NCI-H2227 treated with DMSO at 0.1 percent for 48 hours (cell line): ENCODE results near the gene SORBS1.

Experiments used
- DNase-seq: peaks from one replicate; lab custom pipeline; 2025; lab: John Stamatoyannopoulos, UW

Gene SORBS1

DNA sequence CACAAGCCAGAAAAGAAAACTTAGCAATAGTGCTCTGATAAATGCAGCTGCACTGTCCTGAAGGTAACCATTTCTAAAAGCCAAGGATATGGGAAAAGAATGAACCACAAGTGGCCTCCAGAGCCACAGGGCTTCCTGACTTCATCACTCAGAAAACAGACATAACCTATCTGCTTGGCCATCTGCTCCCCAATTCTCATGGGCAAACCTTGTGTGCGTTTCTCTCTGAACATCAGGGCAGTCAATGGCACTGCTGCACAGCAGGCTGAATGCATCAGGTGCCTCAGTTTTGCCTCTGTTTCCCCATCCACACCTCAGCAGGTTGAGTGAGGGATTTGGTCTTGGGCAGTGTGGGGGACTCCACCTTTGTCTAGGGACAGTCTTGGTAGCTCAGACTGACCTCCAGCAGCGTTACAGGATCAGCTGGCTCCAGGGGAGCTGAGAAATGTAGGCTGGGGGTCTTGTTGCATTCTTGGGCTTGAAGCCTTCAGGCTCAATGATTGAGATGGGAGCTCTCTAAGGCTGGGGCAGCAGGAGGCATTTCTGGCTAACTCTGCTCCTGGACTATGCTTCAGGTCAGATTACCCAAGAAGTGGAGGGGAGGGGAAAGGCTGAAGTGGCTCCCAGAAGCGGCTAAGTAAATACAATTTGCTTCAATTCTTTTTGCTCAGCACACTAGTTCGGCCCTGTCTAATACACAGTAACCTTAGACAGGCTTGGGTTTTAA is 246.8 kb downstream of the SORBS1 start:
- DNase-seq: no peak

DNA sequence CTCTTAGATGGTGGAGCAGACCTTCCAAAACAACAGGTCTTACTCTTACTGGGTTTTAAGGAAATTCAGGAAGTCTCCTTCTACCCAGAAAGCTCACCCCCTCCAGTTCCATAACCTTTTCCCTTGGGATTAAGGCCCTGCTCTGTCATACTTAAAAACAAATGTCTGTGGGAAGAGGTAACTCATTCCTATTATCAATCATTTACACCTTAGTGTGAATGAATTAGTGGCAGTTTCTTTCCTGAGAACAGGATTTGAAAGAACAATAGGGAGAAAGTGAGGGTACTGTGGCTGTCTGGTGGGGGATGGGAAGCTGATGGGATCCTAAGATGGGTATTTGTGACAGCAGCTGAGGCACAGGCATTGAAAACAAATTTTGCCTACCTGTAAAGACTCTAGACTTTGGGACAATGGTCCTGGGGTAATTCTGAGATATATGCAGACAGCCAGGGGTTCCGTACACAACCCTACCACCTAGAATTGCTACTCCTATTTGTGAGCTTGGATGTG is 248.1 kb downstream of the SORBS1 start:
- DNase-seq: no peak

DNA sequence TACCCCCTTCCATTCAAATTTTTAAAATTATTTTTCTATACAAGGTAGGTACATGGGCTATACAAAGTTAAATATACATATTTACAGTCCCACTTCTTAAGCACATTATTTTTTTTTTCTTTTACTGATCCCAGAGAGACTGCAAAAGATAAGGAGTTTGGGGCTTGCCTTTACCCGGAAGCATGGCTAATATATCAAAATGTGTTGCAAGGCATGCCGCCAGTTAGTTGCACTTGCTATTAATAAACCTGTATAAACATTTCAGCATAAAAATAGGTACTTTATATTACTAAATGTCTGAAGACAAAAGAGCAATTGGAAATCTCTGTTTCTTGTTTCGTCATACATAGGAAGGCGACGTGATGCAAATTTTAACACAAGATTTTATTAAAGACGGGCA is 248.9 kb downstream of the SORBS1 start:
- no peak for DNase-seq

DNA sequence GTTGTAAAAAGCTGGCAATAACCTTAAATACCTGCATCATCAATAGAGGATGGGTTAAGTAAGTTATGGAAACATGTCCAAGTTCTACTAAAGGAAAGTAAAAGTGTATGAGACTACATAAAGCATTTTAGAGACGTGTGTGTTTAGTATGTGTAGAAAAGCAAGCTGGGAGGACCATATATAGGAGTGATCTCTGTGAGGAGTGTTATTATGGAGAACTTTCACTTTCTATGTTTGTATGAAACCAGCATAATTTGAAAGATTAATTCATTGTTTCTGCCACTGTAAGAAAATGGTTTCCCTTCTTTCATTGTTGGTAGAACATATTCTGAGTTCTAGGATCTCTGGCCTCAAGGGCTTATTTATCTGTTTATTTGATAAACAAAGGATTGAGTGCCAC is 251.2 kb downstream of the SORBS1 start:
- no peak for DNase-seq

DNA sequence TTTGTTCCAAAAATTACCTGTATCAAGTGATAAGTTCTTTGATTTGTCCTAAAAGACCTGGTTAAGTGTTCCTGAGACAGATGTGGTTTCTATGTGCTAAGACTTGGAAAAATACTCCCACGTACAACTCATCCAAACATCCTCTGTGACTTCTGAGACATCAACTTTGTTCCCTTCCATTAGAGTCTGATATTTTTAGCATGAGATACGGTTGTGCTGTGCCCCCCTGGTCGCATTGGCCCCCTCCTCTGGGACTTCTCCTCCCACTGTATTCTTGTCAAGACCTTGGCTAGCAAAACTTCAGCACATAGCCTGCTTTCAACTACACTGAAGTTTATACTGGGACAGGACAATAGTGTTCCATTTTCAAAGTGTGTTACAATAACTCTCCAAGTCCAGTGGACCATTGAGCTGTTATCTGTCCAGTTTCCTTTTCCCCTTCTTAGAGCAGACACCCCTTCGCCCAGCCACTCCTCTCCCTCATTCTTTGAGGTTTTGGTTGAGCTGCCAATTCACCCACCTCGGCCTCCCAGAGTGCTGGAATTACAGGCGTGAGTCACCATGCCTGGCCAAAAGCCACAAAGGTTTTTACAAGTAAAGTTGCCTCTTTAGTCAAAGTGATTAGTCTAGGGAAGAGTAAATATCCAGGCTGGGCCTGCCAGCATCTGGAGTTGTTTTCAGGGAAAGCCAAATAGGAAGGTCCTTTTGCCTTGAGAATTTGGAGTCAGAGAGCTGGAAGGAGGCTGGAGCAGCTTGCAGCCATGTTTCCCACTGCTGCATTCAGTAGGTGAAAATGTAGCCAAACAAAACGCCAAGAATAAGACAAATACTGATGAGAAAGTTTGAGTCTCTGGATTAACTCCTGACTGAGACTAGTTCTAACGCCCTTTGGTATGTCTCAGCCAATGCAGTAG is 252.5 kb downstream of the SORBS1 start:
- no peak for DNase-seq

DNA sequence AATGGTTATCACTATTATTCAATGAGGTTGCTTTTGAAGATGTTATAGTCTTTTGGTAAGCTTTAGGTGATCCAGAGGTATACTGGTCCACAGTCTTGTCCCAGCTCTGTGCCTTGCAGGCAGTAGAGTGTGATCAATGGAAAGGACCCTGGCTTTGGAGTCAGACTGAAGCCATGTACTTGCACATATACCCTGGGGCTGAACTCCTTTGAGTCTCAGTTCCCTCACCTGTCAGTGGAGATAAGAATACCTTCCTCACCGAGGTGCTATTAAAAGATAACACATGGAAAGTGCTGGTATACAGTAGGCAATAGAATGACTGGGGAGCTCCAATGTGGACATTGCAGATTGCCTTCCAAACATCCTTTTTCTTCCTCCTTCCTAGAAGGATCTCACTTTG is 254.3 kb downstream of the SORBS1 start:
- no peak for DNase-seq

DNA sequence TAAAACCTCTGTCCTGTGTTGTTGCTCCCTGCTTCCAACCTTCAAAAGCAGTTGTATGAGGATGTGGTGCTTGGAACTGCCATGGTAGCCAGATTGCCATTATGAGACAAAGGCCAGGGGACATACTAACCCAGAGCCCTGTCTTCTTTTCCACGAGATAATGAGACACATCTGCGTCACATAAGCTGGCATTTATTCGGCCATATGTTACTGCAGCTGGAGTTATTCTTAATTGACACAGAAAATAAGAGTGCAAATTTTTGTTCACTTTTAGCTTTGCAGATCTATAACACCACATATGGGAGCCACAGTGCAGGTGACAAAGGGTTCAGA is 254.9 kb downstream of the SORBS1 start:
- DNase-seq: no peak

DNA sequence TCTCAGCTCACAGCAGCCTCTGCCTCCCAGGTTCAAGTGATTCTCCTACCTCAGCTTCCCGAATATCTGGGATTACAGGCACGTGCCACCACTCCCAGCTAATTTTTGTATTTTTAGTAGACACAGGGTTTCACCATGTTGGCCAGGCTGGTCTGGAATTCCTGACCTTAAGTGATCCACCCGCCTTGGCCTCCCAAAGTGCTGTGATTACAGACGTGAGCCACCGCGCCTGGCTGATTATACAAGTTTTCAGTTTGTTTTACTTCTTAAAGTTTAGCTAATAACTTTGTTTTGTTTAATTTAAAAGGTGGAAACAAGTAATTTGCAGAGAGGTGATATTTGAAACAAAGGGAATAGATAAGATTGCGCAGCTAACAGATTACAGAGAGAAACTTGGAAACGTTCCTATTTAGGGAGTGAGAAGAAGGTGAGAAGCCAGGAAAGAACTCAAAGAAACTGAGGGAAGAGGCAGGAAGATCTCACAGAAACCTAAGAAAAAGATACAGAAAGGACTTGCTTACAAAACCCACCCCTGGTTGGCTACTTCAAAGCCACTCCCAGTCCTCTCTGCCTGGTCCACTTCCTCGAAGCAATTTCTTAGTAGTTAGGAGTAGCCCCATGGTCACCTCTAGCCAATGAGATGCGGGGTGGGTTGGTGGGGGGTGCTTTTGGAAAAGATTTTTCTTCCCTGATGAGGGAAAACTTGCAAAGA is 255.4 kb downstream of the SORBS1 start:
- no peak for DNase-seq

DNA sequence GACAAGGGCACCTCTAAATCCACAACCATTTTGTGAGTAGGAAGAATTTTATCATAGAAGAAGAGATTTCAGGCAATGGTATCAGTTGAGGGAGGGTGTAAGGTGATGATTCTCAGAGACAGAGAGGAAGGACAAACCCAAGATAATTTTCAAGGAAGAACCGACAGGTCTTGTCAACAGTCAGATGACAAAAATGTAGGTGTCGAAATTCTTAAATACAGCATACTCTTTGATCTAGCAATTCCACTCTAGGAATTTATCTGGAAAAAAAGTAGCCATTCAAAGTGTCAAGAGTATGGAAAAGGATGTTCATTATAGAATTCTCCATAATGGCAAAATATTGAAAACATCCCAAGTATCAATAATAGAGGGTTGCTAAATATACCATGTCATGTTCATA is 256.2 kb downstream of the SORBS1 start:
- DNase-seq: no peak

DNA sequence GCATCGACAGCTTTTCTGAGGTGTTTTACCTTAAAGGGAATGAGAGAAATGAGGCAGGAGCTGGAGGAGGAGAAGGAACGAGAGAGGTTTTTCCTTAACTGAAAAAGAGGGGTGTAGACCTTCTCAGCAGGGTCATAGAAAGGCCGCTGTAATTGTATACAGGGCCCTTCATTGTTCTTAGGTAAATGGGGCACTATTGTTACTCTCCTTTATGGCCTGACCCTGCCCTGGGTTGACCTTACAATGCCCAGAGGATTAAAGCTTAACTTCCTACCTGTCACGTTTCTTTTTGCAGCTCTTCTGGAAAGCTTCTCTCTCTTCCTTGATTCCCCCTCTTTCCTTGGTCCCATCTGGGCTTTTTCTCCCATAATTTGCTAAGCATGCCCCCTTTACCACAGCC is 256.7 kb downstream of the SORBS1 start:
- DNase-seq: no peak

DNA sequence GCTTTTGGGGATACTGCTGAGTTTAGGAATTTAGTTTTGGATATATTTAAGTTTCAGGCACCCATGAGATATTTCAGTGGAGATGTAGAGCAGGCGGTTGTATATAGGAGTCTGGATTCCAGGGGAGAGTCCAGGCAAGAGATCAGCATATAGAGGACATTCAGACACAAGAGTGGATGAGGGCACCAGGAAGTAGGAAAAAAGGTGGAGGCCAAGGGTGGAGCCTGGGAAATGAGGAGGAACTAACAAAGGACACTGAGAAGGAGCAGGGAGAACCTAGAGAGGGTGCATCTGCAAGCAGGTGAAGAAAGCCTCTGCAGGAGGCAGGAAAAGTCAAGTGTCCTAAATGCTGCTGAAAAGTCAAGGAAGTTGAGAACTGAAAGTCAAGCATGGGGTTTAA is 257.2 kb downstream of the SORBS1 start:
- DNase-seq: no peak

DNA sequence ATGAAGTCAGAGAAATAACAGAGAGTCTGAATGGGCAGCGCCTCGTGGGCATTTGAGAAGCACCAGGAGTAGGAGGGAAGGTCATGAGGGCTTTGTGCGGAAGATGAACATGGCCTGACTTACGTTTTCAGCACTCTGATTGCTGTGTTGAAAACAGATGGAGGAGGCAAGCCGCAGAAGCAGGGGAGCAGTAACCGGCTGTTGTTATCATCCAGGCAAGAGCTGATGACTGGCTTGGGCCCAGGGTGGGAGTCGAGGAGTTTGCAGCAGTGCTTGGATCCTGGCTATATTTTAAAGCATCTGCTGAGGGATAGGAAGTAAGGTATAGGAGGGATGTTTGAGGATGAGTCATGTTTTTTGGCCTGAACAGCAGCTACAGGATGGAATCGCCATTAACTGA is 257.6 kb downstream of the SORBS1 start:
- DNase-seq: no peak

DNA sequence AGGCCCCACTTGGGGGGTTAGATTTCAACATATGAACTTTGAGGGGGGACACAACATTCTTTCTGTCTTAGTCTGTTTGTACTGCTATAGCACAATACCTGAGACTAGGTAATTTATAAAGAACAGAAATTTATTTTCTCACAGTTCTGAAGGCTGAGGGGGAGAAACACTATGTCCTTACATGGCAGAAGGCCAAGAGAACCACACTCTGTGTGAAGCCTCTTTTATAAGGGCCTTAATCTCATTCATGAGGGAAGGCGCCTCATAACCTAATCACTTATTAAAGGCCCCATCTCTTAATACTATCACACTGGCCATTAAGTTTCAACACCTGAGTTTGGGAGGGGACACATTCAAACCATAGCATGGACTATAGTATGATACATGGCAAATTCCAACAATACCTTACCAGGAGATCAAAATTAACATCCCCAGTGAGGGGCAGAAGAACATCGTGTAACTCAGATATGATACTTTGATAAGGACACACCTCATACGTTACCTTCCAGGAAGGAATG is 261.1 kb downstream of the SORBS1 start:
- DNase-seq: no peak

DNA sequence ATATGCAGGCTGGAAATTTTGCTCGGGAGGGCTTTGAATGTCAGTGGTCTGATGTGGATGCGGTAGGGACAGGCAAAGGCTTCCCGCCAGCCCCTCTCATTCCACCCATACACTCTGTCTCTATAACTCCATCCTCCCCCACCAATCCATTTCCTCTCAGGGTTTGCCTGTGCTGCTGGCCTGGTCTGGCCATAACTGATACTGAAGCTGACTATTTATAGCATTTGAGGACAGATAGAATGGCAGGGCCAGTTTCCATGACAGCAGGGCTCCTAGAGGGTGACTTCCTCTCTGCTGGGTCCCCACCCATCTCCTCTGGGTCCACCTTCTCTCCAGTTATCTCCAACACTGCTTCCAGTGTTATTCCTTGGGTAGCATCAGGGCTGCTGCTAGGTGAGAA is 263.8 kb downstream of the SORBS1 start:
- DNase-seq: no peak

DNA sequence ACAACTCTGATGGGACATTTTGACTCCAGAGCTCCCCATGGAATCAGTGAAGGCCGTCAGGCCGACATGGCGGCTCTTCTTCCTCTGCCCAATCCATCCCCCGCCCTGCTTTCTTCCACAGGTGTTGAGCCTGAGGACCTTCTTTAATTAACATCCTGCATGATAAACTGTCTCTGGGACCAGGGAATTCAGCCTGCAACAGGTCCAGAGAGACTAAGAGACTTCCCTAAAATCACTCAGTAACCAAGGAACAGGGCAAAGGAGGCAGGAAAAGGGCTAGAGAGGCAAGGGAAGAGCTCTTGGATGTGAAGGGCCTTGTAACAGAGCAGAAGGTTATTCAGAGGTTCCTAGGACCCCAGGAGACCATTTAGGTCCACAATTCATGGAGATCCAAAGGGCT is 264.4 kb downstream of the SORBS1 start:
- DNase-seq: no peak

DNA sequence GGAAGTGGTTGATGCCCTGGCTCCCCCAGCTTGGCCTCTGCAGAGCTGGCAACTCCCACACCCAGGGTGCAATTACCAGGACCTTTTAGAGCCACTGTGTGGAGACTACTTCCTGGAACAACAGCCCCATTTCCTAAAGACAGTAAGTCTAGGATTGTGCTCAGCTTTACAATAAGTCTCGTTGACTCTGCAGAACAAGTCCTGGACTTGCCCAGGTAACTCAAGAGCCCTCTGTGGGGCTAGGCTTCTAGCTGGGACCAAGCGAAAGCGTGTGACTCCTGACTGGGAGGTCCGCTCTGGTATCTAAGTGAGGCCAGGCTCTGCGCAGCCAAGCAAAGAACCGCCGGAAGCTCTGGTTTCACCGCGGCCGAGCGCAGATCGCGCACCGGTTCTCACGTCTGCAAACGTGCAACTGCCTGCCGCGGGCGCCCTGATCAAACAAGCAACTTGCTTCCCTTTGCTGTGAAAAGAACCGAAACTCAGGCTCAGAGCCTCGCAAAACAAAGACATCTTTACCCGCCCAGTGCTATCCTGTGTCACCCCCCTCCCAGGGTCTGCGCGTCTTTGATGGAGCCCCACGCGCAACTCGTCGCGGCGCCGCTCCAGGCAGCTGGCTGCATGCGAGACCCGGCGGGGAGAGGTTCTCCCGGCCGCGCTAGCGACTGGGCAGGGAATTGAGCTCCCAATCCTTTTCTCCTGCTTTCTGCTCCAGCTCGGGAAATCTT is 266.0 kb downstream of the SORBS1 start:
- peak; percentile 22 for DNase-seq

DNA sequence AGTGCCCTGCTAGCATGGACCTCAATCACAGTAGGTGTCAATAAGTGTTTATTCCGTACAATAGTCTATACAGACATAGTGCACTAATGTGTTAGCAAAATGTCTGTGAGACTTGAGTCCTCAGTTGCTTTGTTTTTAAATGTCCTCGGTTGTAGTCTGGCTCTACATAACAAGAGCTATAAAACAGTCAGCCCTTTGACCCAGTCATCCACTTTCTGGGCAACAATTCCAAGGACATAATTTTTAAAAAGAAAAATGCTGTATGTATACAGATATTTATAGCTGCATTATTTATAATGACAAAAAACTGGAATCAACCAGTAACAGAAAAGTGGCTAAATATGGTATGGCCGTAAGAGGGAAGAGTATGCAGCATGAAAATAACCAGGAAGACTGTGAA is 267.5 kb downstream of the SORBS1 start:
- DNase-seq: no peak

DNA sequence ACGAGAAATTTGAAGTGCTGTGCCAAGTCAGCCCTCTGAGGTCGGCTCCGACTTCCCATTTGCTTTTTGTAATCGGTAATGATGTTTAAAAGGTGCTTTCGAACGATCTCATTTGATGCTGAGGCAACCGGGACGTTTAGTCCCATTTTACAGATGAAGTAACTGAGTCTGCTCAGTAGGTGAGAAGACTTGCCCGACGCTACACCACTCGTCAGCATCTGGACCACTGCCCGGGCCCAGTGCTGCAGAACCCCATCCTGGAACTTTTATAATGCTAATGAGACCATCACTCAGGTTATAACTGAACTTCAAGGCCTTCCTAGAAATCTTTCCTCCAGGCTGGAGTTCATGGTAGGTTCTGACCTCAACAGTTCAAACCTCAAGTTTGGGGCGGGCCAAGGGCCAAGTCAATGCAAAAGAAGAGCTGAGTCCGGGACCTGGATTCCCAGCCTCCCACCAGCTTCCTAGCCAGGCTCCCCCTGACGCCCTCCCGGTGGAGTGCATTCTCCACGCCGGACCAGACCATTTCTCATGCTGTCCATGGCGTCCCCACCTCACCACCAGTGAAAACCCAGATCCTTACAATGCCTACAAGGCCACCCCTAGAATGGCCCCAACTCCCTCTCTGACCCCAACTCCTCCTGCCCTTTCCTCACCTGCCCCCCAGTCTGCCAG is 269.7 kb downstream of the SORBS1 start:
- DNase-seq: no peak

DNA sequence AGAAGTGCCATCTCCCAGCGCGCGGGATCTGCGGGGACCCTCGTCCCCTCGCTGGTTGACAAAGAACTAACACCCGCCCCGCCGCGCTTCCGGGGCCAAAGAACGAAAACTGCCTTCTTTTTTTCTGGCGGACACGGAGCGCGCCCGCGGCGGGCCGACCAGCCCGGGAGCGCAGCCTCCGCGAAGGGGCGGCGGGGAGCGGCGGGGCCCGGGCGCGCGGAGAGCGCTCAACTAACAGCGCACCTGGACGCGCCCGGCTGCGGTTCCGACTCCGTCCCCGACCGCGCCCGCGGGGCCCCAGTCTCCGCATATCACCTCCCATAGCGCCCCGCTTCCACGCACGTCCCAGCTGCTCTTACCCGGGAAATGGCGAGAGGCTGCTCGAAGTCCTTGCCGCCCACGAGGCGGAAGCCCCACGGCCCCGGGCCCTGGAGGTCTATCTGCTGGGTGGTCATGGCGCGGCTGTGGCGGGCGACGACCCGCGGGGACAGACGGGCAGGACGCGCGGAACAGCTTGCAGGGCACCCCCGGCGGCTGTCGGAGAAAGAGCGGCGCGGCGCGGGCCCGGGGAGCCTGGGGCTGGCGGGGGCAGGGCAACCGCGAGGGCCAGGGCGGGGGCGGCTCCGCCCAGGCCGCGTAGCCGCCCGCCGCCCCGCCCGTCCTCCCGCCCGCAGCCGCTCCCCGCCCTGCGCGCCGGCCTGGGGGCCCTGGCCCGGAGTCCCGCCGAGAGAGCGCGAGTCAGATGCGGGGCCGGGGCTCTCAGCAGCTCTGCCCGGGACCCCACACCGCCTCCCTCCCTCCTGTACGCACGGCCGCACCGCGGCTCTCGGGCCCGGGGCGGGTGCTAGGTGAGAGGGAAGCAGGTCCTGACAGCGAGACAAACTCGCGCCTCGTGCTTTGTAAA is 270.5 kb downstream of the SORBS1 start, which contains the start of gene PDLIM1:
PDLIM1 (minus strand) TSS at position 543 of the 904 bp plus-strand sequence; CDS start at position 455, 88 bp downstream.
- DNase-seq: peak; percentile 10

DNA sequence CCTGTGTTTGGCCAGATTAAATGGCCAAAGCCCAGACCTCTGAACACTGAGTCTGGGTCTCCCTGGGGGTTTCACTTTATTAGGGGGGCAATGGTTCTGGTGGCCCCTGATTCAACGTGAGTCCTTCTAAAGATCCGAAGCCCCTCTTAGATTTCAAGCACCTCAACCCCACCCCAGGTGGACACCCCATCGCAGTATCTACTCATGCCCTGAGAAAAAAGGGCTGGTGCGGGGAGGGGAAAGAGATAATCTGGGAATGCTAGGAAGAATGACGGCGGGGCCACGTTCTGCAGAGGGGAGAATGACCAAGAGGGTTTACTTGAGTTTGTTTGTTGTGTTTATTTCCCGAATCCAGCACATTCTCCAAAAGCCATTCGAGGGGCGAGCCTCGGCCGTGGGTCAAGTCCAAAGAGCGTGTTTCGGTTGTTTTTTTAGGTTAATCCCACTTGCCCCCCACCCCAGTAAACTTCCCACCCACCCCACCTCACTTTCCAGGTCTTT is 271.2 kb downstream of the SORBS1 start:
- no peak for DNase-seq
